Neural progenitor cell (in vitro differentiated cells): ENCODE data around the gene NFU1. TPM values are rescaled to one million over a fixed set of nuclear protein-coding genes. Genes with fewer than 3 reads are reported as not detected.
A peak's percentile ranks its signal among the peaks of the same experiment; 100 is the strongest.

ENCODE experiments used
- DNase-seq: peaks from one replicate; pipeline ENCODE4 v3.0.0-alpha.2; 2016; ENCODE audit warnings: low spot score
- H2AFZ ChIP-seq: fragments of 200-600 bp; sonication (generic); replicated peaks from 2 replicates; pipeline ENCODE4 v1.6.1; 2016; ENCODE audit warnings: antibody characterized with exemption
- H3F3A ChIP-seq: fragments of 200-600 bp; sonication (generic); 2 replicates; pipeline ENCODE4 v1.6.1; 2016; ENCODE audit warnings: antibody characterized with exemption, low read depth
- H3K27ac ChIP-seq: fragments of 200-600 bp; sonication (generic); 2 replicates; pipeline ENCODE4 v1.5.1; 2016; ENCODE audit warnings: mild to moderate bottlenecking
- H3K27me3 ChIP-seq: fragments of 200-600 bp; sonication (generic); 2 replicates; pipeline ENCODE4 v1.6.1; 2016; ENCODE audit warnings: mild to moderate bottlenecking, moderate library complexity
- H3K36me3 ChIP-seq: fragments of 200-600 bp; sonication (generic); 2 replicates; pipeline ENCODE4 v1.5.1; 2016
- H3K4me1 ChIP-seq: fragments of 200-600 bp; sonication (generic); 2 replicates; pipeline ENCODE4 v1.6.1; 2016; ENCODE audit warnings: mixed run types
- H3K4me2 ChIP-seq: fragments of 200-600 bp; sonication (generic); 2 replicates; pipeline ENCODE4 v1.6.1; 2016
- H3K4me3 ChIP-seq: fragments of 200-600 bp; sonication (generic); 2 replicates; pipeline ENCODE4 v1.5.1; 2016
- H3K79me2 ChIP-seq: fragments of 200-600 bp; sonication (generic); 2 replicates; pipeline ENCODE4 v1.6.1; 2016; ENCODE audit warnings: low read depth
- H3K9ac ChIP-seq: fragments of 200-600 bp; sonication (generic); 2 replicates; pipeline ENCODE4 v1.6.1; 2016
- H3K9me3 ChIP-seq: fragments of 200-600 bp; sonication (generic); 2 replicates; pipeline ENCODE4 v1.5.1; 2016; ENCODE audit warnings: low read depth
- H4K20me1 ChIP-seq: fragments of 200-600 bp; sonication (generic); 2 replicates; pipeline ENCODE4 v1.6.1; 2016; ENCODE audit warnings: low read depth
- H3K27ac Mint-ChIP-seq: 3 replicates; pipeline ENCODE4 v1.8.0; 2021; ENCODE audit warnings: mixed read lengths
- H3K27me3 Mint-ChIP-seq: 2 replicates; pipeline ENCODE4 v1.8.0; 2022; ENCODE audit warnings: low read depth, mild to moderate bottlenecking, inconsistent platforms, moderate library complexity, mixed read lengths; ENCODE audit not compliant: insufficient read depth
- H3K36me3 Mint-ChIP-seq: 3 replicates; pipeline ENCODE4 v1.8.0; 2021; ENCODE audit warnings: mixed read lengths
- H3K4me1 Mint-ChIP-seq: 3 replicates; pipeline ENCODE4 v1.8.0; 2021; ENCODE audit warnings: mixed read lengths
- H3K4me3 Mint-ChIP-seq: 3 replicates; pipeline ENCODE4 v1.8.0; 2021; ENCODE audit warnings: mild to moderate bottlenecking, moderate library complexity, mixed read lengths
- H3K9me3 Mint-ChIP-seq: 3 replicates; pipeline ENCODE4 v1.8.0; 2020; ENCODE audit warnings: mixed read lengths
- EZH2 ChIP-seq: fragments of 200-600 bp; sonication (generic); IDR thresholded peaks from 2 replicates; pipeline ENCODE4 v1.6.1; 2017; ENCODE audit warnings: antibody characterized with exemption, mild to moderate bottlenecking, moderate library complexity
- EZH2phosphoT487 ChIP-seq: fragments of 200-600 bp; sonication (generic); IDR thresholded peaks from 2 replicates; pipeline ENCODE4 v1.6.1; 2017; ENCODE audit warnings: antibody characterized with exemption
- total RNA-seq: library from RNA; depleted of rRNA; stranded (reverse); fragments of >200 nt; gene quantifications from 2 replicates; pipeline ENCODE4 v1.2.3, GENCODE V29; 2015; ENCODE audit warnings: low replicate concordance
- TF ChIP-seq, protein P1 (sequence below): fragments of 200-600 bp; sonication (generic); IDR thresholded peaks from 2 replicates; pipeline ENCODE4 v1.5.1; 2017; ENCODE audit warnings: antibody characterized with exemption, mild to moderate bottlenecking

The NFU1 gene
- total RNA-seq, 1 donor from 2014 or later, result 74.3 TPM

DNA sequence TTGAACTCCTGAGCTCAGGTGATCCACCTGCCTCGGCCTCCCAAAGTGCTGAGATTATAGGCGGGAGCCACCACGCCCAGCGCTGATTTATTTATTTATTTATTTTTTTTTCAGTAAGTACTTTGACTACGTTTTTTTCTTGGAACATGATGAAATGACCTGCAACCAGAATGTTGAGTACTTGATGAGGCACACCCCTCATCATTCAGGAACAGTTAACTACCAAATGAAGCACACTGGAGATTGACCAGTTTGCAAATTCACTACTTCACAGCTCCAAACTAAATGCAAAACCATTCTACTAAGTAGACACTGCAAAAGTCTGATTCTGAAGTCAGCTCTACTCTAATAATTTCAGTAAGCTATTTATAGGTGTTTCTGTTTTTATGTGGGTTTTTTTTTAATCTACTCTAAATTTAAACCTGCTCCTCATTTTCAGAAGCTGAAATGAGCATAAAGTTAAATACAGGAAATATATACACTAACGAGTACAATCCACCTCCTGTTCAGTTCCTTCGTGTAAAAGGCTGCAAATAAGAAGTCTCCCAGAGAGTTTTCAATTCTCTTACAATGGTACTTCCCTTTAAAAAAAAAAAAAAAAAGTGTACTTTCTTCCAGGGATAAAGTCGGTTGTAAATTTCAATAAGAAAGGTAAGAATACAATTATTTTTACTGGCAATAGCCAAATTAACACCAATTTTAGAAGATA, 51.6 kb downstream of the NFU1 start:
- no peak overlapping the region for H2AFZ ChIP-seq
- H3K36me3 ChIP-seq, result no peaks in the 10 kb centered on the region
- peaks cover 20% of the 10 kb centered on the region for H3K4me1 ChIP-seq
- no peak for TF ChIP-seq EZH2phosphoT487
- TF ChIP-seq, protein P1, sequence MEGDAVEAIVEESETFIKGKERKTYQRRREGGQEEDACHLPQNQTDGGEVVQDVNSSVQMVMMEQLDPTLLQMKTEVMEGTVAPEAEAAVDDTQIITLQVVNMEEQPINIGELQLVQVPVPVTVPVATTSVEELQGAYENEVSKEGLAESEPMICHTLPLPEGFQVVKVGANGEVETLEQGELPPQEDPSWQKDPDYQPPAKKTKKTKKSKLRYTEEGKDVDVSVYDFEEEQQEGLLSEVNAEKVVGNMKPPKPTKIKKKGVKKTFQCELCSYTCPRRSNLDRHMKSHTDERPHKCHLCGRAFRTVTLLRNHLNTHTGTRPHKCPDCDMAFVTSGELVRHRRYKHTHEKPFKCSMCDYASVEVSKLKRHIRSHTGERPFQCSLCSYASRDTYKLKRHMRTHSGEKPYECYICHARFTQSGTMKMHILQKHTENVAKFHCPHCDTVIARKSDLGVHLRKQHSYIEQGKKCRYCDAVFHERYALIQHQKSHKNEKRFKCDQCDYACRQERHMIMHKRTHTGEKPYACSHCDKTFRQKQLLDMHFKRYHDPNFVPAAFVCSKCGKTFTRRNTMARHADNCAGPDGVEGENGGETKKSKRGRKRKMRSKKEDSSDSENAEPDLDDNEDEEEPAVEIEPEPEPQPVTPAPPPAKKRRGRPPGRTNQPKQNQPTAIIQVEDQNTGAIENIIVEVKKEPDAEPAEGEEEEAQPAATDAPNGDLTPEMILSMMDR, result no peak
- H3K9ac ChIP-seq, result no peak overlapping the region
- Mint-ChIP-seq H3K4me1 (peaks cover 26% of the 10 kb centered on the region), H3K27ac (no peak overlapping the region), H3K27me3 (peaks cover 4% of the 10 kb centered on the region), H3K36me3 (peaks cover 14% of the 10 kb centered on the region), H3K4me3 (peak overlapping the region; percentile 91), H3K9me3 (no peaks in the 10 kb centered on the region)
- peaks cover 5% of the 10 kb centered on the region for H3F3A ChIP-seq
- H4K20me1 ChIP-seq, result no peaks in the 10 kb centered on the region
- no peak for DNase-seq
- peak overlapping the region; percentile 83 for H3K4me3 ChIP-seq
- no peaks in the 10 kb centered on the region for H3K9me3 ChIP-seq
- peak overlapping the region; percentile 90 for H3K4me2 ChIP-seq
- H3K27me3 ChIP-seq, result no peaks in the 10 kb centered on the region
- H3K27ac ChIP-seq, result no peak overlapping the region
- H3K79me2 ChIP-seq, result peaks cover 63% of the 10 kb centered on the region

- peaks cover 5% of the 10 kb centered on the region for H3F3A ChIP-seq
- H3K36me3 ChIP-seq, result no peaks in the 10 kb centered on the region
- Mint-ChIP-seq H3K27ac (no peak overlapping the region), H3K9me3 (no peaks in the 10 kb centered on the region), H3K27me3 (peaks cover 4% of the 10 kb centered on the region), H3K4me3 (no peak overlapping the region), H3K4me1 (peaks cover 26% of the 10 kb centered on the region), H3K36me3 (peaks cover 16% of the 10 kb centered on the region)
- H3K27ac ChIP-seq, result no peak overlapping the region
- H3K9ac ChIP-seq, result no peak overlapping the region
- peaks cover 19% of the 10 kb centered on the region for H3K4me1 ChIP-seq
- H2AFZ ChIP-seq, result no peak overlapping the region
- H3K9me3 ChIP-seq, result no peaks in the 10 kb centered on the region
- H4K20me1 ChIP-seq, result no peaks in the 10 kb centered on the region
- peaks cover 73% of the 10 kb centered on the region for H3K79me2 ChIP-seq
- no peaks in the 10 kb centered on the region for H3K27me3 ChIP-seq
- TF ChIP-seq EZH2 (no peak), EZH2phosphoT487 (no peak)
- TF ChIP-seq, protein P1, result no peak
- no peak overlapping the region for H3K4me2 ChIP-seq
- no peak for DNase-seq
- H3K4me3 ChIP-seq, result no peak overlapping the region
These were observed 52.6 kb downstream of the NFU1 start for GRCh38 chr2:69384618-69385081.

GRCh38 chr2:69383176-69383812, 53.9 kb downstream of the NFU1 start:
- Mint-ChIP-seq H3K36me3 (peaks cover 18% of the 10 kb centered on the region), H3K27ac (no peak overlapping the region), H3K27me3 (peaks cover 4% of the 10 kb centered on the region), H3K4me3 (no peak overlapping the region), H3K9me3 (no peaks in the 10 kb centered on the region), H3K4me1 (peaks cover 22% of the 10 kb centered on the region)
- no peaks in the 10 kb centered on the region for H3K9me3 ChIP-seq
- H3K4me1 ChIP-seq, result peaks cover 9% of the 10 kb centered on the region
- H3K4me2 ChIP-seq, result no peak overlapping the region
- no peak overlapping the region for H3K9ac ChIP-seq
- H3K79me2 ChIP-seq, result peaks cover 86% of the 10 kb centered on the region
- no peak for DNase-seq
- H3K4me3 ChIP-seq, result no peak overlapping the region
- H3F3A ChIP-seq, result no peaks in the 10 kb centered on the region
- no peaks in the 10 kb centered on the region for H4K20me1 ChIP-seq
- no peak overlapping the region for H3K27ac ChIP-seq
- TF ChIP-seq EZH2phosphoT487, result no peak
- no peak for TF ChIP-seq EZH2
- TF ChIP-seq, protein P1, result no peak
- no peaks in the 10 kb centered on the region for H3K36me3 ChIP-seq
- no peaks in the 10 kb centered on the region for H3K27me3 ChIP-seq
- no peak overlapping the region for H2AFZ ChIP-seq
